Upper lobe of right lung (tissue), 1 donor: ENCODE data around the gene MARCHF3. TPM values are rescaled to one million over a fixed set of nuclear protein-coding genes. Genes with fewer than 3 reads are reported as not detected.

Source experiments
- ATAC-seq: fragments of 200-7000 bp; cut with Tn5 transposase; one replicate; pipeline ENCODE4 v1.9.1; 2020; ENCODE audit warnings: mild to moderate bottlenecking, moderate library complexity
- DNase-seq: peaks from one replicate; pipeline ENCODE4 v3.0.0-alpha.2; 2020
- H3K27ac ChIP-seq: fragments of 200-600 bp; one replicate; pipeline ENCODE4 v1.8.0; 2022
- H3K27me3 ChIP-seq: fragments of 200-600 bp; one replicate; pipeline ENCODE4 v1.8.0; 2022; ENCODE audit warnings: mild to moderate bottlenecking
- H3K36me3 ChIP-seq: fragments of 200-600 bp; one replicate; pipeline ENCODE4 v1.8.0; 2022
- H3K4me1 ChIP-seq: fragments of 200-600 bp; one replicate; pipeline ENCODE4 v1.8.0; 2022
- H3K4me3 ChIP-seq: fragments of 200-600 bp; one replicate; pipeline ENCODE4 v1.8.0; 2022; ENCODE audit warnings: mild to moderate bottlenecking
- H3K9me3 ChIP-seq: fragments of 200-600 bp; one replicate; pipeline ENCODE4 v1.8.0; 2022
- intact Hi-C: fragments of 100-400 bp; cut with DNase I; formaldehyde crosslinking; loops from one replicate; pipeline ENCODE4 v1.11.0; 2022
- total RNA-seq: library from RNA; stranded (reverse); fragmentation: NEBNext Ultra II Directional; extraction: Animal tissue kit (Norgen Biotek cat#: 25700); gene quantifications from one replicate; pipeline ENCODE4 v1.2.1, GENCODE V29; 2021
- TF ChIP-seq, protein P1 (sequence below): fragments of 200-600 bp; IDR thresholded peaks from one replicate; pipeline ENCODE4 v1.8.0; 2022; ENCODE audit warnings: antibody characterized with exemption
- donor health status: DM: no; HTN: yes; CAD: no; lungs with severe emphysema.

The MARCHF3 gene
- total RNA-seq, 1 donor from 2014 or later, result 11.1 TPM

GRCh38 chr5:126963822-126964375, 66.5 kb downstream of the MARCHF3 start:
- no peaks in the 10 kb centered on the region for H3K36me3 ChIP-seq
- H3K4me3 ChIP-seq, result no peak overlapping the region
- no peaks in the 10 kb centered on the region for H3K27me3 ChIP-seq
- H3K4me1 ChIP-seq, result no peaks in the 10 kb centered on the region
- DNase-seq (no peak), ATAC-seq (no peak)
- no peaks in the 10 kb centered on the region for H3K9me3 ChIP-seq
- no peak overlapping the region for H3K27ac ChIP-seq
- TF ChIP-seq, protein P1, sequence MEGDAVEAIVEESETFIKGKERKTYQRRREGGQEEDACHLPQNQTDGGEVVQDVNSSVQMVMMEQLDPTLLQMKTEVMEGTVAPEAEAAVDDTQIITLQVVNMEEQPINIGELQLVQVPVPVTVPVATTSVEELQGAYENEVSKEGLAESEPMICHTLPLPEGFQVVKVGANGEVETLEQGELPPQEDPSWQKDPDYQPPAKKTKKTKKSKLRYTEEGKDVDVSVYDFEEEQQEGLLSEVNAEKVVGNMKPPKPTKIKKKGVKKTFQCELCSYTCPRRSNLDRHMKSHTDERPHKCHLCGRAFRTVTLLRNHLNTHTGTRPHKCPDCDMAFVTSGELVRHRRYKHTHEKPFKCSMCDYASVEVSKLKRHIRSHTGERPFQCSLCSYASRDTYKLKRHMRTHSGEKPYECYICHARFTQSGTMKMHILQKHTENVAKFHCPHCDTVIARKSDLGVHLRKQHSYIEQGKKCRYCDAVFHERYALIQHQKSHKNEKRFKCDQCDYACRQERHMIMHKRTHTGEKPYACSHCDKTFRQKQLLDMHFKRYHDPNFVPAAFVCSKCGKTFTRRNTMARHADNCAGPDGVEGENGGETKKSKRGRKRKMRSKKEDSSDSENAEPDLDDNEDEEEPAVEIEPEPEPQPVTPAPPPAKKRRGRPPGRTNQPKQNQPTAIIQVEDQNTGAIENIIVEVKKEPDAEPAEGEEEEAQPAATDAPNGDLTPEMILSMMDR, result no peak
- intact Hi-C loops, result no loop called here

DNA sequence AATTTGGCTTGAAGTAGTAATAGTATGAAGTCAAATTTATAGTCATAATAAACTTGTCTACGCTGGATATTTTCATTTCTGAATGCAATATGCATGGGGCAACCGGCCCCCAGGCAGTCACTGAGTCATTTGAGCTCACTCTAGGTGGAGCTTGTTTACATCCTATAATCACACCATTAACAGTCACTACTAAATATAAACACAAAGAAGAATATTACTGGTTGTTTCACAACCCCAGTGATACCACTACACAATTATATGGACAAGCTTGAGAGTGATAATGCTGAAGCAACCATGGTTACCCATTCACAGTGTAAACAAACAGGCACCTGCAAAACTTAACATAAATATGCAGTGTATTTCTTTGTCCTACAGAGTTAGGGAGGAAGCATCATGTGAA, 68.7 kb downstream of the MARCHF3 start:
- H3K27ac ChIP-seq, result no peak overlapping the region
- H3K27me3 ChIP-seq, result no peaks in the 10 kb centered on the region
- H3K4me3 ChIP-seq, result no peak overlapping the region
- ATAC-seq, result no peak
- DNase-seq, result no peak
- TF ChIP-seq, protein P1, result no peak
- H3K36me3 ChIP-seq, result no peaks in the 10 kb centered on the region
- intact Hi-C loops, result no loop called here
- no peaks in the 10 kb centered on the region for H3K9me3 ChIP-seq
- no peaks in the 10 kb centered on the region for H3K4me1 ChIP-seq

GRCh38 chr5:126961128-126961527, 69.2 kb downstream of the MARCHF3 start:
- TF ChIP-seq, protein P1, result no peak
- H3K9me3 ChIP-seq, result no peaks in the 10 kb centered on the region
- intact Hi-C loops, result no loop called here
- ATAC-seq (no peak), DNase-seq (no peak)
- H3K36me3 ChIP-seq, result no peaks in the 10 kb centered on the region
- no peak overlapping the region for H3K27ac ChIP-seq
- no peaks in the 10 kb centered on the region for H3K27me3 ChIP-seq
- H3K4me1 ChIP-seq, result no peaks in the 10 kb centered on the region
- H3K4me3 ChIP-seq, result no peak overlapping the region

DNA sequence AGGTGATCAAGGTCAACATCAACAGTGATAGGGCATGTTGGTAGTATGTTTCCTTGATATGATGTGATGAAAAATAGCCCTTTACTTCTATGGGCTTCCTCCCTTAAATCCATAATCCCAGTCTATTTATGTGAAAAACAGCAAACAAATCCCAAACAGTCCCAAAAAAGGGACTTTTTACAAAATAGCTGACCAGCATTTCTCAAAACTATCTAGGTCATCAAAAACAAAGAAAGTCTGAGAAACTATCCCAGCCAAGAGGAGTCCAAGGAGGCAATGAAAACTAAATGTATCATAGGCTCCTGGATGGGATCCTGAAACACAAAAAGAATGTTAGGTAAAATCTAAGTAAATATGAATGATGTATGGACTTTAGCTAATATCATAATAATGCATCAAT, 71.2 kb downstream of the MARCHF3 start:
- TF ChIP-seq, protein P1, result no peak
- ATAC-seq (no peak), DNase-seq (no peak)
- H3K9me3 ChIP-seq, result no peaks in the 10 kb centered on the region
- no peaks in the 10 kb centered on the region for H3K36me3 ChIP-seq
- intact Hi-C loops, result no loop called here
- no peak overlapping the region for H3K4me3 ChIP-seq
- no peaks in the 10 kb centered on the region for H3K4me1 ChIP-seq
- no peak overlapping the region for H3K27ac ChIP-seq
- no peaks in the 10 kb centered on the region for H3K27me3 ChIP-seq

- Histone ChIP-seq H3K36me3 (no peaks in the 10 kb centered on the region), H3K4me3 (no peak overlapping the region), H3K27me3 (no peaks in the 10 kb centered on the region), H3K9me3 (no peaks in the 10 kb centered on the region), H3K4me1 (no peaks in the 10 kb centered on the region), H3K27ac (no peak overlapping the region)
- TF ChIP-seq, protein P1, result no peak
- ATAC-seq (no peak), DNase-seq (no peak)
- intact Hi-C loops, result no loop called here
Measured at GRCh38 chr5:126956991-126957390, 73.4 kb downstream of the MARCHF3 start.

DNA sequence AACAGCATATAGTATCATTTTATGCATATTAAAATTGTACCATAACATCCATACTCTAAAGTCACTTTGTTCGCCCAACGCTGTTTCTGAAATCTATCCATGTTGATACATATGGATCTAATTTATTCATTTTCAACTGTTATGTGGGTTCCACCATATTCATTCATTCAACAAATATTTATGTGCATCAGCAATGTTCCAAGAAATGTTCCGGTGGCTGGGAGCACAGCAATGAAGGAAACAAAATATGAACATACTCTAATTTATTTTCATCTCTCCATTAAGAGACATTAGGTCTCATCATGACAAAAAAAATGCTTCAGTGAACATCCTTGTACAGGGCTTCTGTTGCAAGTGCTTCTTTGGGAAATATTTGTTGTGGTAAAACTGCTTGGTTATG, 75.4 kb downstream of the MARCHF3 start:
- Histone ChIP-seq H3K4me3 (no peak overlapping the region), H3K27ac (no peak overlapping the region), H3K4me1 (no peaks in the 10 kb centered on the region), H3K36me3 (no peaks in the 10 kb centered on the region), H3K9me3 (no peaks in the 10 kb centered on the region), H3K27me3 (no peaks in the 10 kb centered on the region)
- DNase-seq (no peak), ATAC-seq (no peak)
- TF ChIP-seq, protein P1, result no peak
- intact Hi-C loops, result no loop called here
